HG03060 (cell line): Measurements from ENCODE around the gene ZNF787.
"Not testable (repeated sequence)": the region's sequence is repeated elsewhere in the genome, so short reads cannot be mapped to it uniquely, and the experiment has no call there.

Experiments
- ATAC-seq: cut with Tn5 transposase; IDR thresholded peaks from one replicate; pipeline ENCODE4 v1.9.1; 2021; ENCODE audit warnings: low read depth, moderate number of reproducible peaks; ENCODE audit not compliant: unreplicated experiment

Gene ZNF787

DNA sequence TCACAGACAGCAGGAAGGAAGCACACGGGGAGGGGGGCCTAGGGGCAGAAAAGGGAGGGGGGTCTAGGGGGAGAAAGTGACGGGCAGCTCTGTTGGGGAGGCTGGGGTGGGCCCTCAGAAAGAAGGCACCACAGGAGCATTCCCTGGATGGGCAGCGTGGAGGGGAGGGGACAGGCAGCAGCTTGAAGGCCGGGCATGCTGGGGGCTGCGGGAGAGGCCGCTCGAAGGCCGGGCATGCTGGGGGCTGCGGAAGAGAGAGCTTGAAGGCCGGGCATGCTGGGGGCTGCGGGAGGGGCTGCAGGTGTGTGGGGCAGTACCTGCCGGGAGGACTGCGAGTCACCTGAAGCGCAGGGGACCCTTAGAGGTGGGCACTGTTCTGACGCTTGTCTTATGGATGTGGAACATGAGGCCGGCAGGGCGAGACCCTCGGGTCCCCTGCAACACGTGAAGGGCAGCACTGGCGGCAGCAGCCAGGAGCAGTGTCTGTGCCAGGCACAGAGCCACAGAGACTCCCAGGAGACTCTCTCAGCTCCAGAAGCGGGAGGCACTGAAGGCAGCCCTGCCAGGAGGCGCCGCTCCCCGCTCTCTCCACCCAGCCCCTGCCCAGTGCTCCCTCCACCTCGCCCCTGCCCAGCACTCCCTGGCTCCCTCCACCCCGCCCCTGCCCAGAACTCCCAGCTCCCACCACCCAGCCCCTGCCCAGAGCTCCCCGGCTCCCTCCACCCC lies 13.3 kb downstream of the ZNF787 start:
- ATAC-seq, result no peak

DNA sequence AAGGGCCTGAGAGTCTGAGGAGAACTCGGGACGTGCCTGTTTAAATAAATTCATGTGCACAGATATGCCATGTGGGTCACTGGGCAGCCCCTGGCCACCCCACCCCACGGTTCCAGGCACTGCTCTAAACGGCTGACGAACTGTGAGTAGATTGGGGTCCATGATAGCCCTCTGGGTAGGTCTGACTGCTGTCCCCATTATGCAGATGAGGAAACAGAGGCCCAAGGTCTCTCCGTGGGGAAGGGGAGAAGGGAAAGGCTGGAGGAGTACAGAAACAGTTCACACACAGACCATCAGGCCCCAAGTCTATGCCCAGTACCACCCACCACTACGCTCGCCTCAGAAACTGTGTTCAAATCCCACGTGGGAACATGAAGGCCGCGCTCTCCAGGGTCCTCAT lies 14.1 kb downstream of the ZNF787 start:
- no peak for ATAC-seq

DNA sequence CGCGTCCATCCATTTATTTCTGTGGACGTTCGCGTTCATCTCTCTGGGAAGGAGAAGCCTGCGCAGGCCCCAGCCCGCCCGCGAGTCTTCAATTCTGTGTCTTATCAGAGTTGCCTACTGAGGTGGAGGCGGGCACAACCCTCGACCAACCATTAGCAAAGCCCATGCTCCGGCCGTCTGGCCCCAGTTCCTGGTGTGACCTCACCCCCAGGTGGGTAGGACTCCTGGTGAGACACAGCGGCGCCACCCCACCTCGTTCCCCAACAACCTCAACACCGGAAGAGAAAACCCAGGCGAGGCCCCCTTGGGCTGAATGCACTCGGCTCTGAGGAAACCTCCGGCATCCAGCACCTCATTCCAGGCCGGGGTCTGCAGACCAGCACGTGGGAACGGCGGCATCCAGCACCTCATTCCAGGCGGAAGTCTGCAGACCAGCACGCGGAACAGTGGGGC lies 14.7 kb downstream of the ZNF787 start:
- ATAC-seq, result no peak

DNA sequence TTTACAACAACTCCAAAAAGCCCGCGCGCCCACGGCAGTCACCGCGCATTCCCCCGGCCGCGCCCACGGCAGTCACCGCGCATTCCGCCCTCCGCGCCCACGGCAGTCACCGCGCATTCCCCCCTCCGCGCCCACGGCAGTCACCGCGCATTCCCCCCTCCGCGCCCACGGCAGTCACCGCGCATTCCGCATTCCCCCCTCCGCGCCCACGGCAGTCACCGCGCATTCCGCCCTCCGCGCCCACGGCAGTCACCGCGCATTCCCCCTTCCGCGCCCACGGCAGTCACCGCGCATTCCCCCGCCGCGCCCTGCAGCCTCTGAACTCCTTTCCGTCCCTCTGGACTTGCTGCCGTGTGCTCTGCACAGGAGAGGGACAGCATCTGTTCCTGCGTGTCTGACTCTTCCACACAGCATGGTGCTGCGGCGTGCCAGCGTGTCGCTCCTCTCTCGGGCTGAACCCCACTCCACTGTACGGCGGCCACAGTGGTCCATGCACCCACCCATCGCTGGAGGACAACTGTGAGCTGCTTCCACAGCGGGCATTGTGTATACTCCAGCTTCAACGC lies 15.2 kb downstream of the ZNF787 start:
- ATAC-seq, result not testable (repeated sequence)

DNA sequence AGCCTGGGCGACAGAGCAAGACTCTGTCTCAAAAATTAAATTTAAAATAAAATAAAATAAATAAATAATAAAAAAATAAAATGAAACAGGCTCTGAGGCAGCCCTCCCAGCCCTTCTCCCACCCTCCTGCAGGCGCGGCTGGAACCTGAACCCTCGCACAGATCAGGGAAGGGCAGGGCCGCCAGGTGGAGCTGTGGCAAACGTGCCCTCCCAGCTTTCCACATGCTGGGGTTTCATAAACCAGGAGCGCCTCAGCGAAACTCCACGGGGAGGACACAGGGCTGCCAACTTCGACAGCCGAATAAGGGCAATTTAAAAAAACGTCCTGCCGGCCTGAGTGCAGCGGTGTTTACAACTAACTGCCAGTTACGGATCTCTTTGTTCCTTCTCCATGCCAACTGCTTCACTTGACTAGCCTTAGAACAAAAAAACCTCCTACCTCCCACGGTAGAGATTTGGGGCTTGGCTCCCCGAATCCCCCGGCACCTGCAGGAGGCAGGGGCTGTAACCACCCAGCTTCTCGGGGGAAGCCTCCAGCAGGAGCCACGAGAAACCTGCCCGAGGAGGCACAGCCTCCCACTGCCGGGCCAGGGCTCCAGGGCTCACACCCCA lies 15.9 kb downstream of the ZNF787 start:
- ATAC-seq, result no peak

DNA sequence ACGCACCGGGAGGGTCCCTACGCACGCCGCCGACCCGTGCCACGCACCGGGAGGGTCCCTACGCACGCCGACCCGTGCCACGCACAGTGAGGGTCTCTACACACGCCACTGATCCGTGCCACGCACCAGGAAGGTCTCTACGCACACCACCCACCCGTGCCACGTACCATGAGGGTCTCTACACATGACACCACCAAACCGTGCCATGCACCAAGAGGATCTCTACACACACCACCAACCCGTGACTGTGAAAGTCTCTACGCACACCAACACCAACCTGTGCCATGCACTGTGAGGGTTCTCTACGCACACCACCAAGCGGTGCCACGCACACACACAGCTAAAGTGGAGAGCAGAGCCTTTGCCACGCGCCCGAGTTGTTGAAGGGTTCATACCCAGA lies 16.7 kb downstream of the ZNF787 start:
- no peak for ATAC-seq

DNA sequence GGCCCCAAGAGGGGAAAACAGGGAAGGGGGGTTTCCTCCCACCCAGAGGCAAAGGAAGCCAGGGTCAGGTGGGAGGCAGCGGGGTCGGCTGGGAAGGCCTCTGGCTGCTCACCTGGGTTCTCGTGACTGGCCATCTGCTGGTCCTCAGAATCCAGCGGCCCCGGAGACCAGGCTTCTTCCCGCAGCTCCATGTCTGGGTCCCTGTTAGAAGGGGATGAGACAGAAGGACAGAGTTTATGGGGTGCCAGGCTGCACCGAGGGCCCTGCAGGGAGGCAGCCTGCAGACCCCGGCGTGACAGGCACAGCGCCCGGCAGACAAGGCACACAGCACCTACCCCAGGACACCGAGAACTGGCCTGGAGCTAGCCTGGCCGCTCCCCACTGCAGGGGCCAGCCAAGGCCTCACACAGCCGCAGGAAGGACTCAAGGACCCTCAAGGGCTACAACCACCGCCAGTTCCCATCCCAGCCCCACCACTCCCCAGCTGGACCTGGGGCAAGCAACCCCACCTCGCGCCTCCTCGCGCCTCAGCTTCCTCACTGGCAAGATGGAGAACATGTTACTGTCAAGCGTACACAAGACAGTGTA lies 18.0 kb downstream of the ZNF787 start:
- no peak for ATAC-seq

DNA sequence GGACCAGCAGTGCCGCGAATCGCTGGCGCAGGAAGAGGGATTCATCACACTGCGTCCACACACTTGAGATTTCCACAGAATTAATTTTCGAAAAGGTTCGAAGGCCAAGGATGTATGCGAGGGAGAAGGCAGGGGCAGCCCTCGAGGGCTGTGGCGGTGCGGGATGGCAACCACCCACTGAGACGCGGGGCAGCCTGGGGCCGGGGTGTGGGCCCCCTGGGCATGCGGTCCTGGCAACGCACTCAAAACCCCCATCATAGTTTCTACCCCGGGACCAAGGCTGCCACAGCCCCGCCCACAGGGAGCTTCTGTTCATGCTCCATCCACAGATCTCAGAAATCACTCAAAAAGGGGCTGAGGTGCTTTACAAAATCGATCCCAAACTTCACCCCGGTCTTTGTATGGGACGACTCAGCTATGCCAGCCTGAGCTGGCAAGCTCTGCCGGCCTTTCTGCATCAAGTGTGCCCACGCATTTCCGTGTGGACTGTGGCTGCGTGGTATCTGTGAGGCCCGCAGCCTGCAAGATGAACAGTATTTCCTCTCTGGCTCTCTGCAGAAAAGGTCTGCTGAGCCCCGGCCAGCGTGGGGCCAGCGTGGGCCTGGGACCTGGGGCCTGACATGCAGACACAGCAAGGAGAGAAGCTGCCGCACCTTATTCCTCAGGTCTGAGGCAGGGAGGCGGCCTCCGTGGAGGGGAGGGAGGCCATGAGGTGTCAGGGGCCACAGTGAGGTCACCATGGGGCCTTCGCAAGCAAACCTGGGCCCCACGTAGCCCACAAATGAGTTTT lies 19.2 kb downstream of the ZNF787 start:
- no peak for ATAC-seq

DNA sequence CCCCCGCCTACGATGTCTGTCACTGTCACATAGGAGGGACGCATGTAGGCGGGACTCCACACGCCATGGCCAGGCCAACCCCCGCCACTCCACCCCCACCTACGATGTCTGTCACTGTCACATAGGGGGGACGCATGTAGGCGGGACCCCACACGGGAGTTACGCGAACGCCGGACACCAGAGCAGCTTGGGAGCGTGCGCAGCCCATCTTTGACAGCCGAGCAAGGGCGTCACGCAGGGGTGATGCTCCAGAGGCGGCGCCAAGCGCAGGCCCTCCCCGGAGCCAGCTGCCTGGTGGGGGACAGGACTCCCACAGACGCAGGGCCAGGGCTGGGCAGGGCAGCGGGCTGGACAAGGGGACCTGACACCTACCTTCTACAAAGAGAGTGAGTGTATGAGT lies 20.0 kb downstream of the ZNF787 start:
- no peak for ATAC-seq

DNA sequence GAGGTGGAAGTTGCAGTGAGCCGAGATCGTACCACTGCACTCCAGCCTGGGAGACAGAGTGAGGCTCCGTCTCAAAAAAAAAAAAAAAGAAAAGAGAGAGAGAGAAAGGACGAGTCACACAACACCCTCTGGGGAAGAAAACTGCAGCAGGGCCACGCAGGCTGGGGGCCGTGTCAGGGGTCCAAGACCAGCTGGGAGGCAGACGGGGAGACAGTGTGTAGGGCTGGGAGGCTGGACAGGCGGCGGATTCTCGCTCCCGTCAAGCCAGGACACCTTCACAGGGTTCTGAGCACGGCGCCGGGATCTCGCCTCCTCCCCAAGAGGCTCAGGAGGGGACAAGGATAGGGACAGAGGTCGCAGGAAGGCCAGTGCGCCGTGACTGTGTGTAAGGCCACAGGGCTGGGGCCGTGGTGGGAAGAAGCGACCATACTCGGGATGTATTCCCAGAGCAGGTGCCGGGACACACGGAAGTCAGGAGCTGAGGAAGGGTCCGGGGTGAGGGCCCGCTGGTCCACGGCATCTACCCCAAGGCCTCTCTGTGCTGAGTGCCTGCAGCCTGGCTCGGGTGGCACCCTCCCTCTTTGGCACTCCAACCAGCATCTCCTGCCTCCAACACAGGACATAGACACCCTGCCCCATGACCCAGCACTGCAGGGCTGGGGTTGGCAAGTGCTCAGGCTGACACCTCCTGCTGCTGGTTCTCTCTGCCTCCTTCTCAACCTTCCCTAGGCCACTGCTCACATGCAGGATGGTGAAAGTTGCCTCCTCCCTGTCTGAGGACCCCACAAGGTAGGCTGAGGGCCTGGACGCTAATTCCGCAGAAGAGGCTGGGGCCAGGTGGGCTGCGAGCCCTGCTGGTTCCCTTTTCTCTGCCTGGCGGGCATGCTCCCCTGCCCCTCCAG lies 21.2 kb downstream of the ZNF787 start:
- no peak for ATAC-seq

DNA sequence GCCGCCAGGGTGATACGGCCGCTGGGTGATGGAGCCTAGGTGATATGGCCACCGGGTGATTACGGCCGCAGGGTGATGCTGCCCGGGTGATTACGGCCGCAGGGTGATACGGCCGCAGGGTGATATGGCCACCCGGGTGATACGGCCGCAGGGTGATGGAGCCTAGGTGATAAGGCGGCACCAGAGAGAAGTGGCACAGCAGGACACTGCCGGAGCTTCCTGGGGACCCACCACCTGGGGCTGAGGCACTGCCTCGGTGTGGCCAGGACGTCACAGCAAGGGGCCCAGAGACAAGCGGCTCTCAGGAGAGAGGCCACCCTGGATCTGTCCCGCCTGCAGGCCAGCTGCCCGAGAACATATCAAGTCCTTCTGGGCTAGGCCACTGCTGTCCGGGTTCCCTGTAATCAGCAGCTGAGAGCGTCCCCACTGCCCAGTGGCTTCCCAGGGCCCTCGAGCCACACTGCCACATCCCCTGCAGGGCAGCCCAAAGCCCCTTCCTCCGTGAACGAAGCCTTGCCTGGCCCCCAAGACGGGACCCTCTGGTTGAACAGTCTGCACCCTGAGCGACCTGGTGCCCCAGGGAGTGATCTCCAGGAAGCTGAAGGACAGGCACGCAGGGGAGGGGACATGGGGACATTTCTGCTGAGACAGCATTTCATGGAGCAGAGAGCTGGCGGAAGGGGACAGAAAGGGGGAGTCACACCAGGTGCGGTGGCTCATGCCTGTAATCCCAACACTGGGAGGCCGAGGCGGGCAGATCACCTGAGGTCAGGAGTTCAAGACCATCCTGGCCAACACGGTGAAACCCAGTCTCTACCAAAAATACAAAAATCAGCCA lies 22.1 kb downstream of the ZNF787 start:
- no peak for ATAC-seq

DNA sequence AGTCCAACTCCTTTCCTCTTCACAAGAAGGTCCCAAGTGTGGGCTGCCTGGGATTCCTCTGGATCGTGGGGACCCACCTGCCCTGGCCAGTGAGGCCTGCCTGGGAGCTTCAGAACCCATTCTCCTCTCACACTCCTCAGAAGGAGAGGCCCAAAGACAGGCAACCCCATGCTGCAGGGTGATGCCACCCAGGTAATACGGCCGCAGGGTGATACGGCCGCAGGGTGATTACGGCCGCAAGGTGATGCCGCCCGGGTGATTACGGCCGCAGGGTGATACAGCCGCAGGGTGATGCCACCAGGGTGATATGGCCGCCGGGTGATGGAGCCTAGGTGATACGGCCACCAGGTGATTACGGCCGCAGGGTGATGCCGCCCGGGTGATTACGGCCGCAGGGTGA lies 22.9 kb downstream of the ZNF787 start:
- ATAC-seq, result not testable (repeated sequence)

DNA sequence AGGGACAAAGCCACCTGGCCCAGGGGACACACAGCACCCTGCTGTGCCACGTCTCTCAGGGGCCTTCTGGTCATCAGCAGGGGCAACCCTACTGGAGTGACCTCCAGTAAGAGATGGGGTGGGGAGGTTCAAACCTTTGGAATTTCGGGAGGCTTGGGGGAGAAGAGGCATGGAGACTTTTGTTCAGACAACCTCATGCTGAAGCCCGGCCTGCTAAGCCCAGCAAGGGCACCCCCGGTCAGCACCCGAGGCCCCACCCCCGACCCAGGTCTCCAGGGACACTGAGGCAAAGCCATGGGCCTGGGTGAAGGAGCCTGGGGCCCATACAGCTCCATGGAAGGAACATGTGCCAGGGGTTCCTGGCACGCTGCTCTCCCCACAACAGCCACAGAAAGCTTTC lies 23.3 kb downstream of the ZNF787 start:
- no peak for ATAC-seq

DNA sequence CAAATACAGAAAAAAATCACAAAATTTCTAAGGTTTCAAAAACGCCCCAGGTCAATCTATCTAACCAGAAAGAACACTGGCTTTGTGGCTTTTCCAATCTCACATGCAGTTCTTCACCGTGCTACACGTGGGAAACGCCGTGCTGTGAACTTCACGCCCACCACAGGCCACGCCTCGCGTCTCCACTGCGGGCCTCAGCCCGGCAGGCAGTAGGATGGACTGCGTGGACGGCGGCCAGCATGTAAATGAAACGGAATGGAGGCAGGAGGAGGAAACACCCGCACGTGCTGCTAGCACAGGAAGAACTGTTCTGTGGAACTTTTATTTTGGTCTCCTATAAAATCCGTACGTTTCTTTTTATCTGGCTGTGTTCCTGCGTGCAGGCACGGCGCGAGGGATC lies 23.8 kb downstream of the ZNF787 start:
- no peak for ATAC-seq

DNA sequence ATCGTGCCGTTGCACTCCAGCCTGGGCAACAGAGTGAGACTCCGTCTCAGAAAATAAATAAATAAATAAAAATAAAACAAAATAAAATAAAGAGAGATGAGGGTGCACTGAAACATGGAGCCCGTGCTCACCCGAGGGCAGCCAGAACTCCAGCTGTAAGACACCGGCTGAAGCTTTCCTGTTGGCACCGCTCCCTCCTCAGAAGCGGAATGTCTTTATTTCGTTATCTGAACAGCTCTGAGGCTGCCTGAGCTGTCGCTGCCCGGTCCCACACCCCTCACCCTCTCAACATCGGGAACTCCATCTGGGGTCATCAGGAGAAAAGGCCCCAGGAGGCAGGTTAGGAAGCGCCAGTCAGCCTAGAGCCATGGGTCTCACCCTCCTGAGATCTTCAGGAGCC lies 24.4 kb downstream of the ZNF787 start:
- ATAC-seq, result no peak

DNA sequence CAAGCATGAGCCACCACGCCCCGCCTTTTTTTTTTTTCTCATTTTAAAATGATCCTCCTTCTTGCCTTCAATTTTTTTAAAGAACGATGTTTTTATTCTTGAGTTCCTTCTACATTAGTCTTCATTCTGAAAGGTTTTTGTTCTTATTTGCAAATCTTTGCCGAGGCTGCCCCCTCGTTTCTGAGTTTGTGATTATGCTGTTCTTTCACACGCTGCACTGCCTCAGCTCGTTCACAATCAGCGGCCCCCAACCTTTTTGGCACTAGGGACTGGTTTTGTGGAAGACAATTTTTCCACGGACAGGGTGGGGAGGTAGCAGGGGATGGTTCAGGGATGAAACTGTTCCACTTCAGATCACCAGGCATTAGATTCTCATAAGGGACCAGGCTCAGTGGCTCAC lies 26.6 kb downstream of the ZNF787 start:
- ATAC-seq, result no peak

DNA sequence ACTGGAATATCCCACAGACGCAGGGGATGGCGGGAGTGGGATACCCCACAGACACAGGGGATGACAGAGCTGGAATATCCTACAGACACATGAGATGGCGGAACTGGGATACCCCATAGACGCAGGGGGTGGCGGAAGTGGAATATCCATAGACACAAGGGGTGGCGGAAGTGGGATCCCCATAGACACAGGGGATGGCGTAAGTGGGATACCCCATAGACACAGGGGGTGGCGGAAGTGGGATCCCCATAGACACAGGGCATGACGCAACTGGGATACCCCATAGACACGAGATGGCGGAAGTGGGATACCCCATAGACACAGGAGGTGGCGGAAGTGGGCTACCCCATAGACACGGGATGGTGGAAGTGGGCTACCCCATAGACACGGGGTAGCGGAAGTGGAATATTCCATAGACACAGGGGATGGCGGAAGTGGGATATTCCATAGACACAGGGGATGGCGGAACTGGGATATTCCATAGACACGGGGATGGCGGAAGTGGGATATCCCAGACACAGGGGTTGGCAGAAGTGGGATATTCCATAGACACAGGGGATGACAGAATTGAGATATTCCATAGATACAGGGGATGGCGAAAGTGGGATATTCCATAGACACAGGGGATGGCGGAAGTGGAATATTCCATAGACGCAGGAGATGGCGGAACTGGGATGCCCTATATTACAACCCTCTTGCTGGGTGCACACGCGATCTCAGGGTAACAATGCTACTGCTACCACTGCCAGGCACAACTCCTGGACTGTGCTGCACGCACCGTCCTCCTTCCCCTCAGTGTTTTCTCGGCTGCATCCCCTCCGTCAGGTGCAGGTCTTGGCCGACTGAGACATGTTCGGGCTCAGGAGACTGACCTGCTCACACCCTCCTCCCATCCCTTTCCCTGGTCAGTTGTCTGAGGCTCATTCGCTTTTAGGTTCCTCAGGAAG lies 28.1 kb downstream of the ZNF787 start:
- ATAC-seq, result no peak
